ENCODE measurements around the gene NOTUM. TPM values are rescaled to one million over a fixed set of nuclear protein-coding genes. Genes with fewer than 3 reads are reported as not detected.
A peak's percentile ranks its signal among the peaks of the same experiment; 100 is the strongest.

The NOTUM gene
- total RNA-seq, 1 experiment from 2014 or later = not detected

- peak overlapping the region; percentile 56 for H3K4me3 ChIP-seq (ENCODE audit: low read depth, low read length, poor library complexity, severe bottlenecking)
- intact Hi-C loops (cut with micrococcal nuclease; ENCODE audit: unreplicated experiment) = no loop called here
- no peaks in the 10 kb centered on the region for H3K27me3 ChIP-seq (replicated peaks; ENCODE audit: insufficient read depth, low read depth, low read length, poor library complexity)
- H3K4me1 ChIP-seq (ENCODE audit: insufficient read depth, low read length, poor library complexity, severe bottlenecking) = peaks cover 4% of the 10 kb centered on the region
- no peak for TF ChIP-seq EZH2 (IDR thresholded peaks at IDR 0.05; ENCODE audit: borderline replicate concordance, low read depth, low read length, poor library complexity, severe bottlenecking)
- TF ChIP-seq CTCF (conservative IDR thresholded peaks at IDR 0.05; ENCODE audit: low read depth, low read length) = no peak
- peaks cover 11% of the 10 kb centered on the region for H3K36me3 ChIP-seq (ENCODE audit: insufficient read depth, low read length, poor library complexity, severe bottlenecking)
- H3K9me3 ChIP-seq (ENCODE audit: low read depth, low read length, poor library complexity, severe bottlenecking) = no peaks in the 10 kb centered on the region
- CTCF ChIA-PET = no interaction called here
- no peak overlapping the region for H3K27ac ChIP-seq (ENCODE audit: low read depth, low read length, poor library complexity, severe bottlenecking)
- DNase-seq (ENCODE audit: low spot score) = no peak
- POLR2A ChIA-PET (ENCODE audit: low non-redundant PET) = no interaction called here
- no TSS peak for BruUV-seq (replicated peaks)
Observed at GRCh38 chr17:81934850-81935708, 25.9 kb downstream of the NOTUM start.

GRCh38 chr17:81934098-81934757, 26.8 kb downstream of the NOTUM start:
- H3K27ac ChIP-seq (ENCODE audit: low read depth, low read length, poor library complexity, severe bottlenecking) = no peak overlapping the region
- ChIA-PET CTCF (no interaction called here), POLR2A (ENCODE audit: low non-redundant PET) (interaction anchor here (0.6 kb wide), 1 partner anchor 320 kb away, joined by 3 read pairs; no protein-coding TSS in a partner anchor)
- BruUV-seq (replicated peaks) = no TSS peak
- H3K4me3 ChIP-seq (ENCODE audit: low read depth, low read length, poor library complexity, severe bottlenecking) = no peak overlapping the region
- intact Hi-C loops (cut with micrococcal nuclease; ENCODE audit: unreplicated experiment) = no loop called here
- peaks cover 8% of the 10 kb centered on the region for H3K4me1 ChIP-seq (ENCODE audit: insufficient read depth, low read length, poor library complexity, severe bottlenecking)
- no peak for DNase-seq (ENCODE audit: low spot score)
- TF ChIP-seq EZH2 (IDR thresholded peaks at IDR 0.05; ENCODE audit: borderline replicate concordance, low read depth, low read length, poor library complexity, severe bottlenecking) (no peak), CTCF (conservative IDR thresholded peaks at IDR 0.05; ENCODE audit: low read depth, low read length) (no peak)
- no peaks in the 10 kb centered on the region for H3K27me3 ChIP-seq (replicated peaks; ENCODE audit: insufficient read depth, low read depth, low read length, poor library complexity)
- H3K9me3 ChIP-seq (ENCODE audit: low read depth, low read length, poor library complexity, severe bottlenecking) = no peaks in the 10 kb centered on the region
- peaks cover 11% of the 10 kb centered on the region for H3K36me3 ChIP-seq (ENCODE audit: insufficient read depth, low read length, poor library complexity, severe bottlenecking)

GRCh38 chr17:81933178-81933699, 27.7 kb downstream of the NOTUM start:
- intact Hi-C loops (cut with micrococcal nuclease; ENCODE audit: unreplicated experiment) = no loop called here
- Histone ChIP-seq H3K36me3 (ENCODE audit: insufficient read depth, low read length, poor library complexity, severe bottlenecking) (peaks cover 11% of the 10 kb centered on the region), H3K27ac (ENCODE audit: low read depth, low read length, poor library complexity, severe bottlenecking) (no peak overlapping the region), H3K4me1 (ENCODE audit: insufficient read depth, low read length, poor library complexity, severe bottlenecking) (peaks cover 15% of the 10 kb centered on the region), H3K4me3 (ENCODE audit: low read depth, low read length, poor library complexity, severe bottlenecking) (no peak overlapping the region), H3K27me3 (replicated peaks; ENCODE audit: insufficient read depth, low read depth, low read length, poor library complexity) (no peaks in the 10 kb centered on the region), H3K9me3 (ENCODE audit: low read depth, low read length, poor library complexity, severe bottlenecking) (no peaks in the 10 kb centered on the region)
- BruUV-seq (replicated peaks) = no TSS peak
- ChIA-PET CTCF (no interaction called here), POLR2A (ENCODE audit: low non-redundant PET) (no interaction called here)
- no peak for DNase-seq (ENCODE audit: low spot score)
- TF ChIP-seq CTCF (conservative IDR thresholded peaks at IDR 0.05; ENCODE audit: low read depth, low read length) (no peak), EZH2 (IDR thresholded peaks at IDR 0.05; ENCODE audit: borderline replicate concordance, low read depth, low read length, poor library complexity, severe bottlenecking) (no peak)

Data from A673 (cell line).